IMR-90 (cell line): Measurements from ENCODE around the gene CDH12. TPM values are rescaled to one million over a fixed set of nuclear protein-coding genes. Genes with fewer than 3 reads are reported as not detected.

Source experiments
- ATAC-seq: fragments of 200-7000 bp; cut with Tn5 transposase; 2 replicates; pipeline ENCODE4 v1.9.1; 2020; ENCODE audit warnings: low read depth, mild to moderate bottlenecking, moderate library complexity
- BruUV-seq: library from RNA; stranded (reverse); fragments of 400-500 nt; replicated peaks from 2 replicates; lab custom pipeline; 2021; lab: Mats Ljungman, UMichigan
- CTCF ChIA-PET: fragments of 300-600 bp; formaldehyde crosslinking; extraction: SDS; loops from one replicate; lab custom pipeline; 2021; ENCODE audit warnings: antibody characterized with exemption; lab: Yijun Ruan, JAX
- POLR2A ChIA-PET: fragments of 300-600 bp; sonication (Branson Sonifier 250); formaldehyde crosslinking; loops from one replicate; lab custom pipeline; 2022; ENCODE audit warnings: antibody characterized with exemption; ENCODE audit not compliant: unreplicated experiment; lab: Charles Lee
- DNase-seq: peaks from one replicate; pipeline ENCODE4 v3.0.0; 2013
- H2AFZ ChIP-seq: replicated peaks from 2 replicates; pipeline ENCODE3; 2013; ENCODE audit warnings: low read length, mild to moderate bottlenecking; ENCODE audit not compliant: poor library complexity
- H2AK5ac ChIP-seq: 2 replicates; pipeline ENCODE4 v1.6.1; 2013; ENCODE audit warnings: low read depth, low read length, inconsistent platforms
- H2AK9ac ChIP-seq: replicated peaks from 2 replicates; pipeline ENCODE3; 2013; ENCODE audit warnings: mild to moderate bottlenecking, low read depth, low read length, moderate library complexity; ENCODE audit not compliant: poor library complexity
- H2BK120ac ChIP-seq: 2 replicates; pipeline ENCODE4 v1.6.1; 2013; ENCODE audit warnings: low read depth, low read length, inconsistent platforms
- H2BK15ac ChIP-seq: 3 replicates; pipeline ENCODE4 v1.6.1; 2013; ENCODE audit warnings: low read depth, low read length, inconsistent platforms
- H2BK20ac ChIP-seq: 2 replicates; pipeline ENCODE4 v1.6.1; 2013; ENCODE audit warnings: low read depth, mild to moderate bottlenecking, inconsistent platforms, low read length, moderate library complexity
- H2BK5ac ChIP-seq: 2 replicates; pipeline ENCODE4 v1.6.1; 2013; ENCODE audit warnings: mild to moderate bottlenecking, low read depth, low read length, inconsistent platforms; ENCODE audit not compliant: poor library complexity, severe bottlenecking
- H3K14ac ChIP-seq: replicated peaks from 2 replicates; pipeline ENCODE4 v1.6.1; 2013; ENCODE audit warnings: low read depth, low read length, inconsistent platforms
- H3K18ac ChIP-seq: 2 replicates; pipeline ENCODE4 v1.6.1; 2013; ENCODE audit warnings: low read depth, low read length, control low read depth
- H3K23ac ChIP-seq: 2 replicates; pipeline ENCODE4 v1.6.1; 2013; ENCODE audit warnings: low read depth, low read length, inconsistent platforms
- H3K27ac ChIP-seq: 2 replicates; pipeline ENCODE4 v1.5.1; 2013; ENCODE audit warnings: mild to moderate bottlenecking, control low read depth, low read length; ENCODE audit not compliant: insufficient read depth
- H3K27me3 ChIP-seq: 2 replicates; pipeline ENCODE4 v1.6.1; 2013; ENCODE audit warnings: low read length; ENCODE audit not compliant: control insufficient read depth, insufficient read depth
- H3K36me3 ChIP-seq: 2 replicates; pipeline ENCODE4 v1.6.1; 2013; ENCODE audit warnings: low read length, mixed read lengths; ENCODE audit not compliant: control insufficient read depth, insufficient read depth
- H3K4ac ChIP-seq: 2 replicates; pipeline ENCODE4 v1.6.1; 2013; ENCODE audit warnings: low read depth, low read length, inconsistent platforms
- H3K4me1 ChIP-seq: 2 replicates; pipeline ENCODE4 v1.6.1; 2013; ENCODE audit warnings: low read length, mixed read lengths; ENCODE audit not compliant: control insufficient read depth, insufficient read depth
- H3K4me2 ChIP-seq: 2 replicates; pipeline ENCODE4 v1.6.1; 2013; ENCODE audit warnings: low read depth, mild to moderate bottlenecking, control low read depth, low read length, moderate library complexity
- H3K4me3 ChIP-seq: 2 replicates; pipeline ENCODE4 v1.5.1; 2013; ENCODE audit warnings: low read depth, mild to moderate bottlenecking, control low read depth, low read length, moderate library complexity; ENCODE audit not compliant: insufficient read depth
- H3K56ac ChIP-seq: 2 replicates; pipeline ENCODE4 v1.6.1; 2013; ENCODE audit warnings: low read length, inconsistent platforms; ENCODE audit not compliant: insufficient read depth; ENCODE audit errors: extremely low read depth
- H3K79me1 ChIP-seq, 2 experiments: 2 replicates each; pipeline ENCODE4 v1.6.1; 2013; ENCODE audit warnings: low read length in 2 of 2, inconsistent platforms in 1 of 2, low read depth in 1 of 2
- H3K9ac ChIP-seq: 2 replicates; pipeline ENCODE4 v1.6.1; 2013; ENCODE audit warnings: low read depth, low read length, control low read depth
- H3K9me1 ChIP-seq: 2 replicates; pipeline ENCODE4 v1.6.1; 2013; ENCODE audit warnings: low read length, inconsistent platforms; ENCODE audit not compliant: insufficient read depth
- H3K9me3 ChIP-seq: 2 replicates; pipeline ENCODE4 v1.6.1; 2013; ENCODE audit warnings: low read length; ENCODE audit not compliant: control insufficient read depth, insufficient read depth
- H4K20me1 ChIP-seq: 2 replicates; pipeline ENCODE4 v1.6.1; 2013; ENCODE audit warnings: low read length, inconsistent platforms; ENCODE audit not compliant: insufficient read depth
- H4K5ac ChIP-seq: 2 replicates; pipeline ENCODE4 v1.6.1; 2013; ENCODE audit warnings: mild to moderate bottlenecking, low read depth, low read length, control low read depth
- H4K8ac ChIP-seq, 2 experiments: 2 replicates each; pipeline ENCODE4 v1.6.1; 2013; ENCODE audit warnings: low read depth in 2 of 2, low read length in 2 of 2, control low read depth in 1 of 2, inconsistent platforms in 1 of 2
- H4K91ac ChIP-seq: 2 replicates; pipeline ENCODE4 v1.6.1; 2013; ENCODE audit warnings: low read depth, low read length, inconsistent platforms; ENCODE audit not compliant: insufficient read depth
- CEBPB ChIP-seq: IDR thresholded peaks from 2 replicates; pipeline ENCODE4 v1.6.1; 2012; ENCODE audit warnings: low read depth, low read length, improper control_type of control experiment
- MAFK ChIP-seq: IDR thresholded peaks from 2 replicates; pipeline ENCODE4 v1.6.1; 2012; ENCODE audit warnings: low read depth, low read length, improper control_type of control experiment
- WGBS, 2 experiments: methylation state at CpG; one replicate each; pipeline versions ENCODE4 v1.1.5 to v1.1.7; 2013; ENCODE audit warnings: missing lambda C conversion rate in 2 of 2; ENCODE audit not compliant: insufficient read length in 1 of 2; ENCODE audit errors: extremely low coverage in 2 of 2; 5-methylcytosine and 5-hydroxymethylcytosine counted together
- dilution Hi-C: fragments of 300-500 bp; cut with HindIII; formaldehyde crosslinking; loops from one replicate; pipeline ENCODE4 v1.14.3; 2018; ENCODE audit warnings: low sequenced_read_pairs; ENCODE audit not compliant: unreplicated experiment
- in situ Hi-C: fragments of 300-500 bp; cut with MboI; formaldehyde crosslinking; loops from 3 replicates; pipeline ENCODE4 v1.14.3; 2019; ENCODE audit warnings: low sequenced_read_pairs, inconsistent platforms, mixed read lengths
- intact Hi-C: fragments of 100-400 bp; cut with micrococcal nuclease; formaldehyde crosslinking; loops from 2 replicates; pipeline ENCODE4 v1.10.0; 2022
- polyA plus RNA-seq, 3 experiments: library from polyadenylated mRNA; depleted of rRNA; stranded (reverse); fragments of >200 nt; gene quantifications; 2 replicates each; pipeline ENCODE4 v1.2.3, GENCODE V29; 2012; ENCODE audit warnings: low replicate concordance in 1 of 3
- total RNA-seq: library from RNA; depleted of rRNA; stranded (reverse); fragments of >200 nt; gene quantifications from 2 replicates; pipeline ENCODE4 v1.2.3, GENCODE V29; 2012

Gene CDH12
- total and polyA plus RNA-seq, 2 of the 4 experiments (the other 2 are of a cell fraction) = not detected

DNA sequence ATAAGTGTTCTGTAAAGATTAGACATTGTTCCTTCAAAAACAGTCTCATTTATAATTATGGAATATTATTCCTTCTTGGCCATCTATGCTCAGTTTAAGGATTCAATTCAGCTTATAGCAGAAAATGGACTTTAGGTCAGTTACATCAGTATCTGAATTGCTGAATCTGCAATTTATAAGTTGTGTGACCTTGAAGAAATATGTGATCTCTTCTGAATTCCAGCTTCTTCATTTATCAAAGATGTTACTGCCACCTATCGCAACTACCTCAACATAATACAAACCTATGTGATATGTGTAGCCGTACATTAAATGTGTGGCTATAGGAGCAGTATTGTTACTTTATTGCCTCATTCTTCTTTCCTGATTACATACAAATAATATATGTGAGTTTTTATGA lies 118.2 kb downstream of the CDH12 start:
- no TSS peak for BruUV-seq
- H2AK9ac ChIP-seq = no peak overlapping the region
- H3K23ac ChIP-seq = no peak overlapping the region
- no peak overlapping the region for H2BK15ac ChIP-seq
- DNase-seq (no peak), ATAC-seq (no peak)
- H4K91ac ChIP-seq = no peak overlapping the region
- H3K36me3 ChIP-seq = no peaks in the 10 kb centered on the region
- ChIA-PET POLR2A (no interaction called here), CTCF (no interaction called here)
- no peak overlapping the region for H2AK5ac ChIP-seq
- H4K5ac ChIP-seq = no peak overlapping the region
- no peak overlapping the region for H3K4me3 ChIP-seq
- H3K4me2 ChIP-seq = no peak overlapping the region
- H3K9me3 ChIP-seq = no peaks in the 10 kb centered on the region
- no peaks in the 10 kb centered on the region for H4K20me1 ChIP-seq
- intact Hi-C loops = no loop called here
- H2BK5ac ChIP-seq = no peak overlapping the region
- no peaks in the 10 kb centered on the region for H3K9me1 ChIP-seq
- H3K4me1 ChIP-seq = no peaks in the 10 kb centered on the region
- TF ChIP-seq CEBPB = no peak
- TF ChIP-seq MAFK = peak; percentile 88
- no peak overlapping the region for H3K9ac ChIP-seq
- H3K14ac ChIP-seq = no peak overlapping the region
- no peak overlapping the region for H3K27ac ChIP-seq
- H4K8ac ChIP-seq = no peak overlapping the region
- H3K4ac ChIP-seq = no peak overlapping the region
- H2AFZ ChIP-seq = no peak overlapping the region
- no peak overlapping the region for H3K56ac ChIP-seq
- dilution Hi-C loops = no loop called here
- in situ Hi-C loops = no loop called here
- no CpG with 5 or more reads among the region's 2 CpGs for WGBS, 2 experiments
- no peak overlapping the region for H2BK120ac ChIP-seq
- no peak overlapping the region for H2BK20ac ChIP-seq
- H3K27me3 ChIP-seq = no peaks in the 10 kb centered on the region
- no peak overlapping the region for H3K18ac ChIP-seq
- H3K79me1 ChIP-seq = no peaks in the 10 kb centered on the region
